ENCODE measurements around the gene NEK9. TPM values are rescaled to one million over a fixed set of nuclear protein-coding genes. Genes with fewer than 3 reads are reported as not detected.
"Not testable (repeated sequence)": the region's sequence is repeated elsewhere in the genome, so short reads cannot be mapped to it uniquely, and the experiment has no call there.

Gene NEK9
- polyA plus RNA-seq, 1 donor from 2014 or later: 9.4 TPM

DNA sequence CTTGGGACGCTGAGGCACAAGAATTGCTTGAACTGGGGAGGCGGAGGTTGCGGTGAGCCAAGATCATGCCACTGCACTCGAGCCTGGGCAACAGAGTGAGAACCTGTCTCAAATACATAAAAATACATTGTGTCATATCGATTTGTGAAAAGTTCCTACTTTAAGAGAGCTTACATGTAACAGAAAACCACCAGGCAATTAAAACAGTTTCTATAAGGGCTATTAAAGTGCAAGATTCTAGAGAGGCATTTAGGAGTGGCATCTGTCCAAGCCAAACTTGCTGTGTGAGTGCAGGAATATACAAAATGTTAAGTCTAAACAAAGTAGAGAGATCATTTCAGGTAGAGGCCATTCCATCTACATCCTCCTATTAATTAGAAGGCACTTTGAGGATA is 1.7 kb upstream of the NEK9 start:
- H3K9me2 ChIP-seq (ENCODE audit: insufficient read depth, low read length): no peaks in the 10 kb centered on the region
- H3K9me3 ChIP-seq (ENCODE audit: low read length): no peaks in the 10 kb centered on the region
- no peak for TF ChIP-seq POLR2AphosphoS5 (IDR thresholded peaks at IDR 0.05)
- TF ChIP-seq MXI1 (conservative IDR thresholded peaks at IDR 0.05; ENCODE audit: poor library complexity, severe bottlenecking): no peak
- no peak for TF ChIP-seq RAD21 (conservative IDR thresholded peaks at IDR 0.05)
- TF ChIP-seq TAF1 (IDR thresholded peaks at IDR 0.05; ENCODE audit: low read depth): no peak
- TF ChIP-seq EP300 (conservative IDR thresholded peaks at IDR 0.05; ENCODE audit: poor library complexity, severe bottlenecking): no peak
- TF ChIP-seq, protein P1, sequence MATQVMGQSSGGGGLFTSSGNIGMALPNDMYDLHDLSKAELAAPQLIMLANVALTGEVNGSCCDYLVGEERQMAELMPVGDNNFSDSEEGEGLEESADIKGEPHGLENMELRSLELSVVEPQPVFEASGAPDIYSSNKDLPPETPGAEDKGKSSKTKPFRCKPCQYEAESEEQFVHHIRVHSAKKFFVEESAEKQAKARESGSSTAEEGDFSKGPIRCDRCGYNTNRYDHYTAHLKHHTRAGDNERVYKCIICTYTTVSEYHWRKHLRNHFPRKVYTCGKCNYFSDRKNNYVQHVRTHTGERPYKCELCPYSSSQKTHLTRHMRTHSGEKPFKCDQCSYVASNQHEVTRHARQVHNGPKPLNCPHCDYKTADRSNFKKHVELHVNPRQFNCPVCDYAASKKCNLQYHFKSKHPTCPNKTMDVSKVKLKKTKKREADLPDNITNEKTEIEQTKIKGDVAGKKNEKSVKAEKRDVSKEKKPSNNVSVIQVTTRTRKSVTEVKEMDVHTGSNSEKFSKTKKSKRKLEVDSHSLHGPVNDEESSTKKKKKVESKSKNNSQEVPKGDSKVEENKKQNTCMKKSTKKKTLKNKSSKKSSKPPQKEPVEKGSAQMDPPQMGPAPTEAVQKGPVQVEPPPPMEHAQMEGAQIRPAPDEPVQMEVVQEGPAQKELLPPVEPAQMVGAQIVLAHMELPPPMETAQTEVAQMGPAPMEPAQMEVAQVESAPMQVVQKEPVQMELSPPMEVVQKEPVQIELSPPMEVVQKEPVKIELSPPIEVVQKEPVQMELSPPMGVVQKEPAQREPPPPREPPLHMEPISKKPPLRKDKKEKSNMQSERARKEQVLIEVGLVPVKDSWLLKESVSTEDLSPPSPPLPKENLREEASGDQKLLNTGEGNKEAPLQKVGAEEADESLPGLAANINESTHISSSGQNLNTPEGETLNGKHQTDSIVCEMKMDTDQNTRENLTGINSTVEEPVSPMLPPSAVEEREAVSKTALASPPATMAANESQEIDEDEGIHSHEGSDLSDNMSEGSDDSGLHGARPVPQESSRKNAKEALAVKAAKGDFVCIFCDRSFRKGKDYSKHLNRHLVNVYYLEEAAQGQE (IDR thresholded peaks at IDR 0.05; ENCODE audit: borderline replicate concordance): no peak
- no peak for TF ChIP-seq EZH2 (IDR thresholded peaks at IDR 0.05; ENCODE audit: borderline replicate concordance, insufficient read depth, low read length, poor library complexity, severe bottlenecking)
- TF ChIP-seq, protein P2, sequence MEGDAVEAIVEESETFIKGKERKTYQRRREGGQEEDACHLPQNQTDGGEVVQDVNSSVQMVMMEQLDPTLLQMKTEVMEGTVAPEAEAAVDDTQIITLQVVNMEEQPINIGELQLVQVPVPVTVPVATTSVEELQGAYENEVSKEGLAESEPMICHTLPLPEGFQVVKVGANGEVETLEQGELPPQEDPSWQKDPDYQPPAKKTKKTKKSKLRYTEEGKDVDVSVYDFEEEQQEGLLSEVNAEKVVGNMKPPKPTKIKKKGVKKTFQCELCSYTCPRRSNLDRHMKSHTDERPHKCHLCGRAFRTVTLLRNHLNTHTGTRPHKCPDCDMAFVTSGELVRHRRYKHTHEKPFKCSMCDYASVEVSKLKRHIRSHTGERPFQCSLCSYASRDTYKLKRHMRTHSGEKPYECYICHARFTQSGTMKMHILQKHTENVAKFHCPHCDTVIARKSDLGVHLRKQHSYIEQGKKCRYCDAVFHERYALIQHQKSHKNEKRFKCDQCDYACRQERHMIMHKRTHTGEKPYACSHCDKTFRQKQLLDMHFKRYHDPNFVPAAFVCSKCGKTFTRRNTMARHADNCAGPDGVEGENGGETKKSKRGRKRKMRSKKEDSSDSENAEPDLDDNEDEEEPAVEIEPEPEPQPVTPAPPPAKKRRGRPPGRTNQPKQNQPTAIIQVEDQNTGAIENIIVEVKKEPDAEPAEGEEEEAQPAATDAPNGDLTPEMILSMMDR (IDR thresholded peaks at IDR 0.05; ENCODE audit: poor library complexity, severe bottlenecking): no peak
- TF ChIP-seq SMC3 (conservative IDR thresholded peaks at IDR 0.05; ENCODE audit: poor library complexity): no peak
- H3F3A ChIP-seq (ENCODE audit: insufficient read depth, low read length, poor library complexity, severe bottlenecking): no peaks in the 10 kb centered on the region
- no peak overlapping the region for H3K27ac ChIP-seq (ENCODE audit: low read length)
- H3K9ac ChIP-seq (ENCODE audit: low read length): no peak overlapping the region
- H2AFZ ChIP-seq (ENCODE audit: low read depth, low read length): no peak overlapping the region
- H3K27me3 ChIP-seq (ENCODE audit: insufficient read depth, low read depth, low read length): no peaks in the 10 kb centered on the region
- H4K20me1 ChIP-seq (ENCODE audit: insufficient read depth): no peaks in the 10 kb centered on the region
- peaks cover 3% of the 10 kb centered on the region for H3K36me3 ChIP-seq (ENCODE audit: insufficient read depth, low read length)
- no peak overlapping the region for H3K4me3 ChIP-seq (ENCODE audit: low read length)
- no peaks in the 10 kb centered on the region for H3K79me2 ChIP-seq (replicated peaks; ENCODE audit: insufficient read depth, low read length)
- no peak overlapping the region for H3K4me2 ChIP-seq (ENCODE audit: low read length)

DNA sequence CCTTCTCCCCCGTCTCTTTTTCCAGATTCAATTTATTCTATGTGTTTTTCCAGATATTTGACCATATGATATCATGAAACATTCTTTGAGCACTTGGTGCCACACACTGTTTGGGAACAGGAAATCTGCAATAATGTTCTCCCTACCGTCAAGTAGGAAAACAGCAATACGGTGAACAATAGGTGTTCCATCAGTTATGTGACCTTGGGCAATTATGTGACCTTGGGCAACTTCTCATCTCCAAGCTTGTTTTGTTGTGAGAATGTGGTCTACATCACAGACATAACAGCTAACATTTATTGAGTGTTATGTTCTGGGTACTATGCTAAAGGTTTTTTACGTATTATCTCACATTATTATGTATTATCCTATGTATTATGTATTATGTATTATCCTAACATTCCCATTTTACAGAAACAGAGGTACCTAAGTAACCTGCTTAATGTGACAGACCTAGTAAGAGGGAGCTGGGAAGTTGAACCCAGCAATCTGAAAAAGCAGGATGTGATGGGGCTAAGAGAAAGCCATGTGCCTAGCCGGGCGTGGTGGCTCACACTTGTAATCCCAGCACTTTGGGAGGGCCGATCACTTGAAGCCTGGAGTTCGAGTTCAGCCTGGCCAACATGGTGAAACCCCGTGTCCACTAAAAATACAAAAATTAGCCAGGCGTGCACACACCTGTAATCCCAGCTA is 1.2 kb upstream of the NEK9 start:
- Histone ChIP-seq H3K4me2 (ENCODE audit: low read length) (no peak overlapping the region), H3F3A (ENCODE audit: insufficient read depth, low read length, poor library complexity, severe bottlenecking) (no peaks in the 10 kb centered on the region), H3K9ac (ENCODE audit: low read length) (no peak overlapping the region), H3K79me2 (replicated peaks; ENCODE audit: insufficient read depth, low read length) (no peaks in the 10 kb centered on the region), H4K20me1 (ENCODE audit: insufficient read depth) (no peaks in the 10 kb centered on the region), H2AFZ (ENCODE audit: low read depth, low read length) (no peak overlapping the region), H3K27me3 (ENCODE audit: insufficient read depth, low read depth, low read length) (no peaks in the 10 kb centered on the region), H3K4me3 (ENCODE audit: low read length) (no peak overlapping the region), H3K36me3 (ENCODE audit: insufficient read depth, low read length) (no peaks in the 10 kb centered on the region), H3K9me2 (ENCODE audit: insufficient read depth, low read length) (no peaks in the 10 kb centered on the region), H3K27ac (ENCODE audit: low read length) (no peak overlapping the region), H3K9me3 (ENCODE audit: low read length) (no peaks in the 10 kb centered on the region)
- TF ChIP-seq RAD21 (conservative IDR thresholded peaks at IDR 0.05): no peak
- TF ChIP-seq POLR2AphosphoS5 (IDR thresholded peaks at IDR 0.05): no peak
- no peak for TF ChIP-seq TAF1 (IDR thresholded peaks at IDR 0.05; ENCODE audit: low read depth)
- no peak for TF ChIP-seq SMC3 (conservative IDR thresholded peaks at IDR 0.05; ENCODE audit: poor library complexity)
- TF ChIP-seq MXI1 (conservative IDR thresholded peaks at IDR 0.05; ENCODE audit: poor library complexity, severe bottlenecking): no peak
- TF ChIP-seq, protein P1 (IDR thresholded peaks at IDR 0.05; ENCODE audit: borderline replicate concordance): no peak
- no peak for TF ChIP-seq EP300 (conservative IDR thresholded peaks at IDR 0.05; ENCODE audit: poor library complexity, severe bottlenecking)
- no peak for TF ChIP-seq EZH2 (IDR thresholded peaks at IDR 0.05; ENCODE audit: borderline replicate concordance, insufficient read depth, low read length, poor library complexity, severe bottlenecking)
- TF ChIP-seq, protein P2 (IDR thresholded peaks at IDR 0.05; ENCODE audit: poor library complexity, severe bottlenecking): no peak

DNA sequence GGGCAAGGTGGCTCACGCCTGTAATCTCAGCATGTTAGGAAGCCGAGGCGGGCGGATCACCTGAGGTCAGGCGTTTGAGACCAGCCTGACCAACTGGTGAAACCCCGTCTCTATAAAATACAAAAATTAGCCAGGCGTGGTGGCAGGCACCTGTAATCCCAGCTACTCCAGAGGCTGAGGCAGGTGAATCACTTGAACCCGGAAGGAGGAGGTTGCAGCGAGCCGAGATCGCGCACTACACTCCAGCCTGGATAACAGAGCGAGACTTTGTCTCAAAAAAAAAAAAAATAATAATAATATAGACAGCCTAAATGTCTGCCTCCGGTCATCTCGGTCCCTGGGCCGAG is 599 bp upstream of the NEK9 start:
- not testable (repeated sequence) for H3F3A ChIP-seq (ENCODE audit: insufficient read depth, low read length, poor library complexity, severe bottlenecking); H3K9me3 ChIP-seq (ENCODE audit: low read length); H4K20me1 ChIP-seq (ENCODE audit: insufficient read depth); H3K9me2 ChIP-seq (ENCODE audit: insufficient read depth, low read length); H3K27me3 ChIP-seq (ENCODE audit: insufficient read depth, low read depth, low read length); H3K36me3 ChIP-seq (ENCODE audit: insufficient read depth, low read length); H3K4me2 ChIP-seq (ENCODE audit: low read length); H3K79me2 ChIP-seq (replicated peaks; ENCODE audit: insufficient read depth, low read length)
- Histone ChIP-seq H2AFZ (ENCODE audit: low read depth, low read length) (peak overlapping the region; percentile 69), H3K4me3 (ENCODE audit: low read length) (peak overlapping the region; percentile 71), H3K9ac (ENCODE audit: low read length) (peak overlapping the region; percentile 72), H3K27ac (ENCODE audit: low read length) (peak overlapping the region; percentile 33)

Data from neural cell (in vitro differentiated cells).